Adrenal gland (tissue), 5 donors: Measurements from ENCODE around the gene SH3RF1.

Experiments
- CTCF ChIP-seq, 6 experiments: fragments of 450-650 bp in 4 of 6; fragments of 200-600 bp in 2 of 6; sonication (generic) in 1 of 6; IDR thresholded peaks; 1 replicate in 5 of 6; 2 replicates in 1 of 6; pipeline versions ENCODE4 v1.5.1 to v1.8.0; 2016 to 2021; ENCODE audit warnings: antibody characterized with exemption in 6 of 6, mild to moderate bottlenecking in 2 of 6, moderate library complexity in 1 of 6
- POLR2A ChIP-seq, 2 donors: fragments of 450-650 bp; IDR thresholded peaks; one replicate each; pipeline ENCODE4 v1.6.1; 2017; ENCODE audit warnings: antibody characterized with exemption in 2 of 2, mild to moderate bottlenecking in 2 of 2, moderate library complexity in 1 of 2
- donor health status: DM: no; HTN: no; CAD: no.

GRCh38 chr4:169174247-169174646 is 96.5 kb downstream of the SH3RF1 start:
- no peak for TF ChIP-seq CTCF (IDR thresholded peaks at IDR 0.05)
- TF ChIP-seq POLR2A (IDR thresholded peaks at IDR 0.05), result no peak
